GM10847 (cell line): ENCODE results near the gene CACNA1C.

Experiments used
- POLR2A ChIP-seq: IDR thresholded peaks from 2 replicates; pipeline ENCODE4 v1.6.1; 2011; ENCODE audit not compliant: insufficient read length; ENCODE audit errors: extremely low read depth

The CACNA1C gene

DNA sequence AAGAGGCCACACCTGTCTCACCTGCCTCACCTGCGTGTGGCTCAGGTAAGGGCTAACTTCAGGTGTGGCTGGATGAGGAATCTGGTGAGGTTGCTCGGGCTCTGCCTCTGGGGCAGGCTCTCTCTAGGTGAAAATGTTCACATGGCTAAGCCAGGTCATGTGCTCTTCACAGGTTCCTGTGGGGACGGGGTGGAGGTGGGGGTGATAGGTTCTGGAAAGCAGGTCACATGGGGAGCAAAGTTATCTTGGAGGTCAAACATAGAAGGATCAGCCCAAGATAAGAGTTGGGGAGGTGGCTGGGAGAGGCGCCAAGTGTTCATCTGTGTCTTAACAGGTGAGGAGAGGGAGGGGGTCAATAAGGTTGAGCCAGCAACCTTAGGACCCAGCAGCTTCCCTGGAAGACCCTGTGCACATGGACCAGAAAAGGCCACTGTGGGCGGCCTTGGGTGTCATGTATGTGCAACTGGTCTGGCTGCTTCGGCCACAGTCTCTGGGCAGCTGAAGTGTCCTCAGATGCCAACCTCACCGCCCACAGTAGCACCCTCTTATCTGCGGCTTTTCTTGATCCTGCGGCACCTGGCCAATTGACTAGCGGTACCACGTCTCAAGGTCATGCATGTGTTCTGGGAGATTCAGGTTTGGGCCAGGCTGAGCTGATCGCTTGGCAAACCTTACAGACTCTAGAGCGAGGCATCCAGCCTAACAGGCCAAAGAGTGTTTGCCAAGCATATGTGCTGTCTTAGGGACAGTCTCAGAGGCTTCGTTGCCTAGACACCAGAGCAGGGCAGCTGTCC lies 60.5 kb downstream of the CACNA1C start:
- no peak for TF ChIP-seq POLR2A

- TF ChIP-seq POLR2A = no peak
Observed at GRCh38 chr12:2114071-2114470, 61.3 kb downstream of the CACNA1C start.

DNA sequence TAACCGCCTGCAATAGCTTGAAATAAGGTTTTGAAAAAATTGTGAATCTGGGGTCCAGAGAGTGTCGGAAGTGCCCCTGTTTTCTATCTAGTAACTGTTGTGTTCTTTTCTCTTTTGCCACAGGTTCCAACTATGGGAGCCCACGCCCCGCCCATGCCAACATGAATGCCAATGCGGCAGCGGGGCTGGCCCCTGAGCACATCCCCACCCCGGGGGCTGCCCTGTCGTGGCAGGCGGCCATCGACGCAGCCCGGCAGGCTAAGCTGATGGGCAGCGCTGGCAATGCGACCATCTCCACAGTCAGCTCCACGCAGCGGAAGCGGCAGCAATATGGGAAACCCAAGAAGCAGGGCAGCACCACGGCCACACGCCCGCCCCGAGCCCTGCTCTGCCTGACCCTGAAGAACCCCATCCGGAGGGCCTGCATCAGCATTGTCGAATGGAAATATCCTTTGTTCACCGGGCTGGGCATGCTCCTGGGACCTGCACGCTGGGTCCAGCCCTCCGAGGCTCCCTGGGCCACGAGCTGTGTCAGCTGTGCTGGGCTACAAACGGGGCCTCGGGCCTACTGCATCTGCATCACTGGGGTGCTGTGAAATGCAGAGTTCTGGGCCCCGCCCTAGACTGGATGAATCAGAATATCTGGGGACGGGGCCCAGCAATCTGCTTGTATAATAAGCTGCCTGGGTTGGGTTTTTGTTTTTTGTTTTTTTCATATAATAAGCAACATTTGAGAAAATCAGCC lies 62.5 kb downstream of the CACNA1C start:
- TF ChIP-seq POLR2A = no peak

DNA sequence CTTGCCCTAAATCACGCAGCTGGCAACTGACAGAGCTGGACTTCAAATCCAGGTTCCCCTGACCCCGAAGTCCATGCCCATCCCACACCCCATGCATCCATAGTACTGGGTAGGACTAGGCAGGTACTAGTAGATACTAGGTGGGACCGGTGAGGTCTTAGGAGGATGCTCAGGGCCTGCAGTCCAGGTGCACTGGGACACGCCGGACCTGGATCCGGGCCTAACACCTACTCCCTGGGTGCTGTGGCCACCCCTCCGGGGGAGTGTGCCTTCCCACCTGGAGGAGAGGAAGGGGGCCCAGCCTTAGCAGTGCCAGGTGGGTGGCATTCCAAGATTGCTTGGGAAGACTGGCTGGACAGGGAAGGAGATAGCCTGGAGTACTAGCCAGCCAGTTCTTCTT lies 64.8 kb downstream of the CACNA1C start:
- TF ChIP-seq POLR2A = no peak

- TF ChIP-seq POLR2A = no peak
Observed at GRCh38 chr12:2118061-2118460, 65.3 kb downstream of the CACNA1C start.

GRCh38 chr12:2118481-2119255 lies 65.9 kb downstream of the CACNA1C start:
- no peak for TF ChIP-seq POLR2A

DNA sequence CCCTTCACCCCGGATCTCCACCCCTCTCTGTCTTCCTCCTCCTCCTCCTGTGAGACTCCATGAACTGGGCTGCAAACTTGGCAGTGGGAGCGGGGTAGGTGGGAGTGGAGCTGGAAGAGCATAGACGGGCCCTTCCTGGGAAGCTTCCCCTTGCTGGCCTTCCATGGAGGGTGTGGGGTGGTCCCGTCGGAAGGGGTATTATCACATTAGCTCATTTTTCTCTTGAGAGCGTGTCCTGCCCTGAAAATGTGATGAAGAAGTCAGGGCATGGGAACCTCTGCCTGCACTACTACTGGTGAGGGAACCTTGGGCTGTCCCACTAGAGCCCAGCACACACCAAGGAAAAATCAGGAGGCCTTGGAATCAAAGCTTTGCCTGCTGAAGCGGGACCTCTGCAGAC lies 66.5 kb downstream of the CACNA1C start:
- TF ChIP-seq POLR2A = no peak

DNA sequence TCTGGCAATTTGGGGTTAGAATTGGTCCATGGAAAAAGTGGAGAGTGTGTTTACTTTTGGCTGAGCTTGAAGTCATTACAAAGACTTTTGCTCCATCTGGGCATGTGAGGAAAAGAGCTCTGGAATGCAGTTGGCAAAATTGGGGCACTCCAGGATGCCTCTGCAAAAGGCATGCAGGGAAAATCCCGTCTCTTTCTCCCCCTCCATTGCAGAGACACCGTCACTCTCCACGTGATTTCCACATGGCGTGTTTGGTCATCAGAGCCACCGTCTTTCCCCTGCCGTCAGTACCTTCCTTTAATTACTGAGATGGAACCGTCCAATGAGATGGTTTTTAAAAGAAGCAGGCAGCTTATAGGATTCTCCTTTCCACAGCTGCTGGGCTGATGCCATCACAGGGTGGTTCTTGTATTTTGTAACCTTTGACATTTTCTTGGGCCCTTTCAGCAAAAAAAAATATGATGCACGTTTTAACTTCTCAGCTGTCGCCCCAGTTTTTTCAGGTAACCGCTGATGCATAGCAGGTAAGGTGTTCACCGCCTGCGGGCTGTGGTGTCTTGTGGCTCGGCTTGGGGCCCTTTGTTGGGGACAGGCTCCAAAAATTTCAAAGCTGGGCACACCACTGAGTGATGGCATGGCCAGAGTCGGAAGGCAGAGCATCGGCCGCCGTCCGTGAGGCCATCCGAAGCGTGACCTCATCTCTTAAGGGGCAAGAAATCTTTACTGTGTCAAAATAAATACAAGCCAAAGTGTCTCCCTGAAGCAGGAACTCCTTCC lies 68.4 kb downstream of the CACNA1C start:
- no peak for TF ChIP-seq POLR2A

DNA sequence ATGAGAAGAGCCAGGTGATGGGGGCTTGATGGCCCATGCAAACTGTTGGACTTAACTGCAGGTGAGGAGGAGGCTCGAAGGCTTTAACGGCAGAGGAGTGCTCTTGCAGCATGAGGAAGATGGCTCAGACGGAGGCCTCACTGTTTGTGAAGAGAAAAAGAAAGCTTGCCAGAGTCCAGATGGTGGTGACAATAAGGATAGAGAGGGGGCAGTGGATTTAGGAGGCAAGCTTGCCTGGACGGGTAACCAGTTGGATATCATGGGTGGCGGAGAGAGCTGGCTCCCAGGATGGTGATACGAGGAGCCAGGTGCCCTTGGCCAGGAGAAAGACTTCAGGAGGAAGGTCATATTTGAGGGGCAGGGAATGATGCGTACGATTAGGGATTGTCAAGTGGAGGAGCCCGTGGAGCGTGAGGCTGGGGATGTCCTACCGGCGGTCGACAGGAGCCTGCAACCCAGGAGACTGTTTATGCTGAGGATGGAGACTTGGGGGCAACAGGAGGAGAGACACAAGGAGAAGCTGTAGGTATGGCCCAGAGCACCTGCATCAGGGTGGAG lies 71.8 kb downstream of the CACNA1C start:
- TF ChIP-seq POLR2A = no peak

DNA sequence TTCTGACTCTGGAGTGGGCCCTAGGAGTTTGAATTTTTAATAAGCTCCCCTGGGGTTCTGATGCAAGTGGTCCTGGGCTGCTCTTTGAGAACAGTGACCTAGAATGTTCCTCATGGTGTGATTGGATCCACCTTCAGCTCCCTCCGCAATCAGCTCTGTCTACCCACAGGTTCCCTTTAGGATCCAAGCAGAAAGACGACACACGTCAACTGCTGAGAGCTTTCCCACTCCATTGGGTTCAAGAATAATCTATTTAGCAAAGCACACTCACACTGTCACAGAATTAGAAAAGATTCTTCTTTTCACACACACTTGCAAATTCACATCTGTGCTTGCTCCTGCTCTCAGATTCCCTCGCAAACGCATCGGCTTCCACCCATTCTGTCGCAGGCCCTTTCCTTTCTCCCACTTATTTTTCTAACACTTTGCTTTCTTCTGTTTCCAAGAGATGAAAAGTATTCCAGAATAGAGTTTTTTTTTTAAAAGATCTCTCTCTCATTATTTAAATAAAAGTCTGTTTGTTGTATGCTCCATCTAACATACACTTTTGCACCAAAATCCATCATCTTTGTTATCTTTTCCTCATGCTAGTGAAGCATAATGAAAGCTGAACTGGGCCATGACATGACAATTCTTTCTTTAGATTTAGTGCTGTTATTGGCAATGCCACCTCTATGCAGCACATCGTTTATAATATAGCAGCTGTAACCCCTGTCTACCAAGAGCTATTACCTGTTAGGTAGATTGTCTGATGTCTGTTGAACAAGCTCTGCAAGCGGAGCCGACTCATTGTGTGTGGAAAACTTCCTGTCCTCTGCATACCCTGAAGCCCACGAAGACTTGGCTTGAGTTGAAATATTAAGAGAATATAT lies 73.1 kb downstream of the CACNA1C start:
- no peak for TF ChIP-seq POLR2A

DNA sequence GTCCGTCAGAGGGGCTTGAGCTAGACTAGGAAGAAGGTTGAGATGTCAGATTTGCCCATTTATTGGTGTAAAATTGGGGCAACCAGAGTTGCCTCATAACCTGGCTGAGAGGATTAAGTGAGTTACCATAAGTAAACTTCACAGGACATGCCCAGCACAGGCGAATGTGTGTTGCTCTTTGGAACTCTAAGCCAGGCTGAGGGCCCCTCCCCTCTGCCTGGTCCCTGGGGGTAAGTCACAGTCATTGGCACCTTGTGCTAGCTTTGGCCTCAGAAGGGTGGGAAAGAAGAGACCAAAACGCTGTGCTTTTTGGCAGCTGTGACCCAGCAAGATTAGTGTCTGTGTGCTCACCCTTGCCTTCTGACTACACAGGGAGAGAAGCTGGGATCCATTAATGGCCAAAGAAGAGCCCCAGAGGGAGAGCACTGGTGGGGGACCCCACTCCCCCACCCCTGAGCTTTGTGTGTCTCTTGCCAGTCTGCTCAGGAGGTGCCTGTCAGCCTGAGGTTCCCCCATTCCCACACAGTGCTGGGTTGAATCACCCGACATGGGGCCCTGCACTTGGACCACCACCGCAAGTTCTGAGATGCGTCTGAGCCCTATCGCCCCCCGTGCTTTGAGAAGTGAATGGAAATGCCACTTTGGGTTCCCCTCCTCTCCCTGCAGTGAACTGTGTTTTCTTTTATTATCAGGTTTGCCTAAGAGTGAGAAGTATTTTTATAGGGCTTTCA lies 74.1 kb downstream of the CACNA1C start:
- no peak for TF ChIP-seq POLR2A

DNA sequence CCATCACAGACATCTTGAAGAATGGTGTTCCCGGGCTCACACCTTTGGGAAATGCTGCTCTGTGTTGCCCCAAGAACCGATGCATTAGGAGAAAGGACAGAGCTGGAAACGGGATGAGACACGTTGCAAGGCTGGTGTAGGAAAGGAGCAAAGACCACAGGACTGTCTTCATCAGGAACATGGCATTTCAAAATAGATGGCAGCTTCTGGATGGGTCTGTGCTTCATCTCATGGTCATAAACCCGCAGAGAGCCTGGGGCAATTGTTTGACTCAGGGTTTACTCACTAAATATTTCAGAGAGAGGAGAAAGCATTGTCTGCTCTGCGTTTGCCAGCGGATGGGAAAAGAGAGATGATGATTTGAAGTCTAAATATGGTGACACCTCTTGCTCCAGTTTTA lies 76.3 kb downstream of the CACNA1C start:
- TF ChIP-seq POLR2A = no peak

- no peak for TF ChIP-seq POLR2A
Observed at GRCh38 chr12:2136901-2137300, 84.1 kb downstream of the CACNA1C start.
